GM19239 (cell line): ENCODE measurements around the gene C18orf63.
"Not testable (repeated sequence)": the region's sequence is repeated elsewhere in the genome, so short reads cannot be mapped to it uniquely, and the experiment has no call there.

ENCODE experiments used
- DNase-seq: peaks from one replicate; pipeline ENCODE4 v3.0.0; 2011; ENCODE audit warnings: low spot score; ENCODE audit not compliant: insufficient read length
- FAIRE-seq: peaks from 2 replicates; lab custom pipeline; 2011; peaks lifted over from hg19 to GRCh38; lab: Jason Lieb, UNC

C18orf63 gene

DNA sequence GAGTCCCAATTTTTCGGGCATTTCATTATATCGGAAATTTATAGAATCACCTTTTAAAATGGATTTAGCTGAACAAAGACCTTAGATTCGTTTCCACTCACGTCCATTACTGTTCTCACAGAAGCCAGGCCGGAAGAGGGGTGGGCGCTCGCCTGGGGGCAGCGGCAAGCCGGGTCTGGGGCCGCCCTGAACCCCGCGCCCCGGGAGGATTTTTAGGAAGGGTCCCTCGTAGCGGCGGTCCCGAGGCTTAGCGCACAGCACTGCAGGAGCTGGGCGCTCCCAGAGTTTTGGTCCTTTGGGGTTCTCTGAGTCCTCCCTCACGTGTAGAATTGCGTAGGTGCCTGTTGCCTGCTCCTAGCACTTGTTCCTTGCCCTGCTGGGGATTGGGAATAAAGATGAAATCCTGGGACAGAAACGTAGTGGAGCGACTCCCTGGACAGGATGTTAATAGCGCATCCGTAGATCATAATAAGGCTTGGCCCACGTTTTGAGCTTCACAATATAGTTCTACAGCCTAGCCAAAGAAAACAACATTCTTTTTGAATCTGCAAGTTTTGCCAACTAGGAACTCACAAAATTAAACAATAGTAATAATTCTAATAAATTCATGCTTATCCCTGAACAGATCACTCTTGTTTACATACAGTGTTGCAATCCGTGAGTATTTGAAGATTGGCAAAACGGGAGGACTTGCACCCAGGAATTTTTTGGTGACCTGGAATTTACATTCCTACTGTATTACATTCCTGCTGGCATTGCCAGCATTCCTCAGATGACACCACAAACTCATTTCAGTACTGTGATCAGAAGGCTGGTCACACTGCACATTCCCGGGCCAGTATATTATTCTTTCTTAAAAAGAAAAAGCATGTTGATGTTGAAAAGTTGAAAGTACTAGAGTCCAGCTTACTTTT lies 875 bp downstream of the C18orf63 start:
- DNase-seq (no peak), FAIRE-seq (no peak)

GRCh38 chr18:74326231-74326630 lies 10.6 kb downstream of the C18orf63 start:
- no peak for DNase-seq
- no peak for FAIRE-seq

GRCh38 chr18:74326791-74327190 lies 11.2 kb downstream of the C18orf63 start:
- not testable (repeated sequence) for FAIRE-seq, DNase-seq

GRCh38 chr18:74328206-74328605 lies 12.6 kb downstream of the C18orf63 start:
- FAIRE-seq (no peak), DNase-seq (no peak)

- no peak for FAIRE-seq
- DNase-seq, result no peak
These were observed 14.1 kb downstream of the C18orf63 start for GRCh38 chr18:74329688-74330205.

- FAIRE-seq, result no peak
- DNase-seq, result no peak
These were observed 15.8 kb downstream of the C18orf63 start for GRCh38 chr18:74331404-74331803.

DNA sequence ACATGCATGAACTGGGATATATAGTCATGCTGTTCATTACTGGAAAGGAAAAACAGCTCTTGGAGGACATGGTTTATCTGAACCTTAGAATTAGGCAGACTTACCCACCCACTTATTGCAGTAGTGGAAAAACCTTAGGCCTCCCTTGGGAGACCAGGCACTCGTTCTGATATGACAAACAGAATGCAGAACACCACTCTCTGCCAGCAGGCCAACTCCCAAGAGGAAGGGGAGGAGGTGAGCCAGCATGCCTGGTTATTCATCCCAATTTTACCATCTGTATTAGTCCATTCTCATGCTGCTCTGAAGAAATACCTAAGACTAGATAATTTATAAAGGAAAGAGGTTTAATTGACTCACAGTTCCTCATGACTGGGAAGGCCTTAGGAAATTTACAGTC lies 17.5 kb downstream of the C18orf63 start:
- DNase-seq, result no peak
- FAIRE-seq, result no peak

- peak; percentile 65 for FAIRE-seq
- no peak for DNase-seq
These were observed 18.7 kb downstream of the C18orf63 start for GRCh38 chr18:74334242-74334893.

DNA sequence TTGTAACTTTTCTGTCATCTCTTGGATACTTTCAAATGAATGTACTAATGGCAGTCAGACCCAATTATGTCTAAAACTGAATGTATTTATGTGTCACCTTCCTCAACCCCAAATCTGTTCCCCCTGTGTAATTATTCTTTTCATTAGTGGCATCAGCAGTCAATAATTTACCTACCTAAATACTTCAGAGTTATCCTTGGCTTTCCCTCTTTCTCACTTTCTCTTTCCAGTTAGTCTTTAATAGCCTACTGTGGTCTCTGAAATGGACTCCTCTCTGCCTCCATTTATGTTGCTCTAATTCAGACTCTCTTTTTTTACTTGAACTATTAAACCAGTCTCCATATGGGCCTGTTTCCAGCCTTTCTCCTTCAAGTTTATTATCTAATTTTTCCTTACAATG lies 21.0 kb downstream of the C18orf63 start:
- no peak for DNase-seq
- no peak for FAIRE-seq

- FAIRE-seq (no peak), DNase-seq (no peak)
These were observed 21.7 kb downstream of the C18orf63 start for GRCh38 chr18:74337155-74337911.

- FAIRE-seq, result no peak
These were observed 22.3 kb downstream of the C18orf63 start for GRCh38 chr18:74337912-74338309.

DNA sequence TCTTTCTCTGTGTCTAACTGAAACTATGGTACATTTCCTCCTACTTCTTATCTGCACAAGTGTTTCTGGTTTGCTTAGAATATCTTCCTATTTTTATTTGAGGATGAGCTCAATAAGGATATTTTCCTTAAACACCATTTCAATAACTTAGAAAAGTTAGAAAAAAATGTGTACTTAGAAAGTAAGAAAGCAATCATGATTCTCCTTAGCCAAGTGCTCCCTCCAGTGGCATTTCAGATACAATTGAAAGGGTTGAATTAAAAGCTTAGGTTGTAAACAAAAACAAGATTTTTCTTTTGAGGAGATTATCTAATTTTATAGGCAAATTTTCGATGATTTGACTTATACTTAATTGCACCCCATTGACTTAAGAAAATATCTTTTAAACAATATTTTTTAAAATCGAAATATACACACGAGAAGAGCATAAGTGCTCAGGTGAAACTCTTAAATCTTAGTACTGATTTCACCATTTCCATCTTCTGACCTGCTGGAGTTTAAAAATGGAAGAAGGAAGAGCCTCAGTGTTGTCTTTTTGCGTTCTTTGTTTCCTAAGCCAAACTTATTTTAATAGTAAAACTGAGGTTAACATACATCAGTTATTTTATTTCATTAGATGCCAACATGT lies 26.9 kb downstream of the C18orf63 start:
- FAIRE-seq, result peak; percentile 88

More at GRCh38 chr18:74337912-74338309, 22.3 kb downstream of the C18orf63 start:
- no peak for DNase-seq

DNA sequence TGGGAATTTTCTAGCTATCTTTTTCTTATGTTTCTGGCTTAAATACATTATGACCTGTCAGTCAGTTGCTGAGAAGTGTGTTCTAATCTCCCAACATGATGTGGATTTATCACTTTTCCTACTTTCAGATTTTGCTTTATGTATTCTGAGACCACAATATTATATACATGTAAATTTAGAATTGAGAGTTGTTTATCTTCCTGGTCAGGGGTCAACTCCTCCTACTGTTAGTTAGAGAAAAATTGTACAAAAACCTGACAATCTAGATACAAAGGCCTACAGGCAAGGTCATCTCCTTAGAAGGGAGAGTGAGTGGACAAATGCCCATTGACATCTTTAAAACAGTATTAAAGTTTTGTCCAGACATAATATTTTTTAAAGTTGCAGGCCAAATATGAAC lies 30.6 kb downstream of the C18orf63 start:
- DNase-seq (no peak), FAIRE-seq (no peak)

More for the DNA sequence above, 26.9 kb downstream of the C18orf63 start:
- DNase-seq, result no peak

GRCh38 chr18:74348581-74348980 lies 32.9 kb downstream of the C18orf63 start:
- no peak for DNase-seq
- FAIRE-seq, result no peak

DNA sequence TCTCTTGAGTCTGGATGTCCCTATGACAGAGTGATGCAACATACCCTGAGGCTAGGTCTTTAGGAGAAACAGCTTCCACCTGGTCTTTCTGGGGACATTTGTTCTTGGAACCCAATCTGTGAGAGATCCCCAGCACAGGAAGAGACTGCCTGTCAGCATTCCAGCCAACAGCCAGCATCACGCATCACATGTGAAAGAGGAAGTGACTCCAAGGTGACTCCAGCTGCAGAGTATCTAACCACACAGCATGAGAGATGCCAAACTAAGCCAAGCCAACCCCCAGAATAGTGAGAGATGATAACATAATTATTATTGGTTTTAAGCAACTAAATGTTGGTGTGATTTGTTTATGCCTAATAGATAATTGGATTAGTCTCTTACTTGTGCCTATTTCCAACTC lies 35.7 kb downstream of the C18orf63 start:
- no peak for FAIRE-seq

DNA sequence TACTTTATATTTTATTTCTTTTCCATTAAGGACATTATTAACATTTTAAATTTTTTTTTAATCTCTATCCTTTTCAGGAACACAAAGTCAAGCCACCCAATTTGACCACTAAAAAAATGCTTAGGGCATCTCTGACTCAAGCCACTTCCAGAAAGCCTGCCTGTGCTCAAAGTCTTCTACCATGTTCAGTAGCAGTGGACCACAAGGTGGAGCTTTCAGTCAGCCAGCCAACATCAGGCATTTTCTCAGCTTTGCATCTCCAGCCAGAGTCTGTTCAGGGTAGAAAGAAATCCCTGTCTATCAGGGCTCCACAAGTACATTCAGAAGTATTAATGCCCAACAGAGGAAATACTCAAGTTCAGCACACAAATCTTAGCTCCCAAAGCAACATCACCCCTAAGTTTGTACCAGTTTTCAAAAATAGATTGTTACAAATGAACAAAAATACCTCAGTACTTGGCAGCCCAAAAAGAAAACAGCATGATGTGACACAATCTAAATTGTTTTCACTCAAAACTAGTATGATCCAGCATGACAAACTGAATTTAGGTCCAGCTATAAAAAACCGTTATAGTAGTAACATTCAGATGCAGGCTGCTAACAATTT lies 37.6 kb downstream of the C18orf63 start:
- FAIRE-seq, result no peak
- DNase-seq, result no peak

More for the DNA sequence above, 35.7 kb downstream of the C18orf63 start:
- DNase-seq, result no peak

GRCh38 chr18:74356959-74357358 lies 41.3 kb downstream of the C18orf63 start:
- FAIRE-seq (no peak), DNase-seq (no peak)

DNA sequence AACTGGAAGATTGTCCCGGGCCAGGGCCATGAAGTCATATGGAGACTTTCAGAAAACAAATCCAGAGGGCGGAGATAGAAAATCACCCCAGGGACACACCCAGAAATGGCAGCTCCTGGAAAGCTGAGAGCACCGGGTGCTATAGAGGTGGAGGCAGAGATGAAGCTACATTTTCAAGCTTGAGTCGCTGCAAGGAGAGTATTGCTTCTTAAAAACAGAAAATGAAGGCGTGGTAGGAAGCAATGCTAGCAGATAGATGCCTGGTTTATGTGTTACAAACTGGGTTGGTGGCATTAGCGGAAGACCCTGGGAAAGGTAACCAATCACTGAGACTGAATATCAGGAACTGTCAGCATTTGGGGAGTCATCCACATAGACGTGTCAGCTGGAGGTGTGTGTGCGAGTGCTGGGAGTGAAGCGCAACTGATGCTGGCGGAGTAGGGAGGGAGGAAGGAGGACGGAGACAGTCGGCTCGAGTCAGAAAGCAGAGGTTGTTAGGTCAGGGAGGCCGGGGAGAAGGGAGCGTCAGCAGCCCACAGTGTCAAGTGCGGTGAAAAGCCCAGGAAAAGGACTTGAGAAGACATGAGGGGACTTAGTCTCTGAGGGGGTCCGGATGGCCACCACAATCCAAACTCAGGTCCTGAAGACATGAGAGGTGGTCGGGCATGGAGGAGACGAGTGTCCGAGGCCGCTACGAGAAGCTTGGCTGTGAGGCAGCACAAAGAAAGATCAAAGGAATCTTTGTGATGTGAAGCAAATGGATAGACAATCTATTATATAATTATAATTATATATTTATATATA lies 45.4 kb downstream of the C18orf63 start:
- no peak for DNase-seq
- no peak for FAIRE-seq

- DNase-seq, result no peak
- no peak for FAIRE-seq
These were observed 52.3 kb downstream of the C18orf63 start for GRCh38 chr18:74367905-74368304.
